GM18526 (cell line): ENCODE data around the gene ZBTB16.

Experiments used
- POLR2A ChIP-seq: IDR thresholded peaks from 3 replicates; pipeline ENCODE4 v1.6.1; 2011; ENCODE audit not compliant: insufficient read length; ENCODE audit errors: extremely low read depth

ZBTB16 gene

DNA sequence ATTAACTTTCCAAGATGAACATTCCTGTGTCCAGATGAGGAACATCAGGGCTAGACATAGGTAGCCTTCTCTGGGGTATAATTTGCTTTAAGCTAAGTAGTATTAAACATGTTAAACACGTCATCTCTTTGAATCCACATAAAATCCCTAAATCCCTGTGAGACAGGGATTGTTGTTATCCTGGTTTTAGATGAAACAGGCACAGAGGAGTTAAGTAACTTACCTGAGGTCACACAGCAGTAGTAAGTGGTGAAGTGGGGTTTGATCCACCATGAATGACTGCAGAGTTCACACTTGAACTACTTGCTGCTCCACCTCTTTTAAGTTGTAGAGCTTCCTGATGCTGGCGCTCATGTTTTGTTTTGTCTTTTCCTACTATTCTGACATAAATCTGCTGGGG, 154.1 kb downstream of the ZBTB16 start:
- TF ChIP-seq POLR2A, result no peak

DNA sequence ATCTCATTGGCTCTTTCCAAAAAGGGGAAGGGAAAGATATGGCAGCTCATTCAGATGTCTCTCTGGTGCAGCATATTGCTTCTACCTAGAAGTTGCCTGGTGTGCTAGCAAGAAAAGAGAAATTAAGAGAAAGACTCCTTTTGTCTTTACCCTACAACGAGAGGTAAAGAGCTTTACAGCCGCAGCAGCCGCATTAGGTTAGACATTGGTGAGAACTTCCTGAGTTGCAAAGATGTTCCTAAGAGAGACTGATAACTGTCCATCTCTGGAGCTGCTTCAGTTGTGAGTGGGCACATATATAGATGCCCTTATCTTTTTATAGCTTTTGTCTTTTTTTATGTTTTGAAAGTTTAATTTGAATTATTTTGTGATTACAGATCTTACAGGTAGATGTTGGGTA, 155.9 kb downstream of the ZBTB16 start:
- no peak for TF ChIP-seq POLR2A

DNA sequence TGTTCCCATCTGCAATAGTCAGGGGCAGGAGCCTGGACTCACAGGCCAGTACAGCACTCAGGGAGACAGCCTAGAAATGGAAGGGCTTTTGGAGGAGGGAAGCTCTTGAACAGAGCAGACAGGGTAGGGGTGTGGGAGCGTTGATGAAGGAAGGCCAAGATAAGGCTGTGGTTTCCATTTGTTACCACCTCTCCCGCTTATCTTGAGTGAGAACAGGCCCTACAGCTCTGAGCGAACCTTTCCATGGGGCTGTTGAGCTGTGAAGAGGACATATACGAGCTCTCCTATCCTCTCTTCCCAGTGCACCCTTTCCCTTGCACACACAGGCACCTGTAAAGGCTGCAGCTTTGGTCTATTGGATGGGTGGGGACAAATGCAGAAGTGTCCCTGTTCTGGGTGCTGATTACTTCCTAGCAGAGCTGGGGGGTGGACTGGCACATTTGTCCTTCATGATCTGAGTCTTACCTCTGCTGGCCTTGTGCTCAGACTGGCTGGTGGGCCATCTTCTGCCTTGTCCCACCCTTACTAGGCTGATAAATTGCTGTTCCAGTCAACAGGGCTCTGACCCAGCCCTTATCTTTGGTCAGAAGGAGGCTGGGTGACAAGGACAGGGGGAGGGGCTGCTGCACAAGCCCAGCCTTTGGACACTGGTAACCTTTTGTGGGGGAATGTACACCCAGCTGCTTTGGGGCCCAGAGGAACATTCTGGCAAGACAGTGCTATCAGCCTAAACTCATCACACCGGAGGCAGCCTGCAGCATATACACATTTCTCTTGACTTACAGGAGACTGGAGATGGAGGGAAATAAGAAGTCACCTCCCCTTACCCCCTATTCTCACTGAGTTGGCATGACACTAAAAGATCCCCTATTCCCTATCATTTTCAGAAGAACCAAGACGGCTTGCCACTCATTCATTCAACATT, 156.6 kb downstream of the ZBTB16 start:
- no peak for TF ChIP-seq POLR2A

DNA sequence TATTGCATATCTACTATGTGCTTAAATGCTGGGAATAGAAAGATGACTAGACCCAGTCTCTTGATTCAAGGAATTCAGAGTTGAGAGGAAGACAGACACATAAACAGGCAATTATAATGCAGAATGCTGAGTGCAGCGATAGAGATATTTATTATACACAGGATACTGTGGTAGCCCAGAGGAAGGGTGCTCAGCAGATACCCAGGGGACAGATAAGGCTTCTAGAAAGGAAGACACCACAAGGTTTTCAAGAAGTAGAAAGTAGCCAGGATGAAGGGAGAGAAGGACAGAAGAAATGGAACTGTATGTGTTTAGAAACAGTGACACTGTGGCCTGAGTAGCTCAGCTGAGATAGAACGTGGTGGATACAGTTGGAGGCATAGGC, 157.3 kb downstream of the ZBTB16 start:
- TF ChIP-seq POLR2A, result no peak

DNA sequence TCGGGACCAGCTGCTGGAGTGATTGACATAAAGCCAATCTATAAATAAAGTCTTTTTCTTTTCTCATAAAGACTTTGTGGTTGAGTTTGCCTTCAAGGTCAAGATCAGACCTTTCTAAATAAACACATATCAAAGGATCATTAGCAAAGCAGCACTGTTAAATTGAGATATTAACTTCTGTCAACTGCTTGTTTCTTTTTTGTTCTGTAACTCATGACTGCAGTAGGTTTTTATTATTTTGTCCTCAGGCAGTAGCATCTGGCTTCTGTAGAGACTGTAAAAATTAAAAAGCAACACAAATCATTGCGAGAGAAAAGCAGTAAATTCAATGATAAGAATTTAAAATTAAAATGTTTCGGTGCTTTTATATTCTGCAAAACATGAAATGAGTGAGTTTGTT, 159.0 kb downstream of the ZBTB16 start:
- no peak for TF ChIP-seq POLR2A

DNA sequence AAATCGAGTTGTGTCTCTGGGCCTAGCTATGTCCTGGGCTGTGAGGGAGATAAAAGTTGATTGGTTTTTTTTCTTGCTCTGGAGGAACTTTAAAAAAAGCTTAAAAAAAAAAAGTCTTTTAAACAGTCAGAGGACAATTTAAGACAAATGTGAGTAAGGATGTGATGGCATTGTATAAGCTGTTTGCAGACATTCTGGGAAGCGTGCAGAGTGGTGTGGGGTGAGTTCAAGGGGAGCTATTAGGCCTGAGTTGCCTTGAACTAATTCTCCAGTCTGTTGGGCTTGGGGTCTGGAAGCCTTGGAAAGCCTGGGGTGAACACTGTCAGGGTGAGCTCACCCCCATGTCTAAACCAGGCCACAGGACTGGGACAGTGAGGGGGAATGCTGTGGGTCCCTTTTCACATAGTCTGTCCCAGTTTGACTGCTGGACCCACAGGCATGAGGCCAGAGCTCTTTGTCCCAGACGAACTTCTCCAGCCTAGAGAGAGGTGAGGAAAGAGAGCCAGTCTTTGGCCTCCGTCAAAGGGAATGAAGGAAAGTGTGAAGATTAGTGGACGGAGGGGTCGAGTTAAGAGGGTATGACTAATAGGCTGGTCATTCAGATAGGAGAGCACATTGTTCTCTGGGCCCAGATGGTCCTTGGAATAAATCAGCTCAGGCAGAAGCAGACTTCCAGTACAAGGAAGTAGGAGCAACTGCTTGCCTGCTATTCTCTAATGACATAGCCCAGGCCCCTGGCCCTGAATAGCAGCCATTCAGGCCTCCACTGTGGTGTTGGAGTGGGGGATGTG, 160.2 kb downstream of the ZBTB16 start:
- no peak for TF ChIP-seq POLR2A

DNA sequence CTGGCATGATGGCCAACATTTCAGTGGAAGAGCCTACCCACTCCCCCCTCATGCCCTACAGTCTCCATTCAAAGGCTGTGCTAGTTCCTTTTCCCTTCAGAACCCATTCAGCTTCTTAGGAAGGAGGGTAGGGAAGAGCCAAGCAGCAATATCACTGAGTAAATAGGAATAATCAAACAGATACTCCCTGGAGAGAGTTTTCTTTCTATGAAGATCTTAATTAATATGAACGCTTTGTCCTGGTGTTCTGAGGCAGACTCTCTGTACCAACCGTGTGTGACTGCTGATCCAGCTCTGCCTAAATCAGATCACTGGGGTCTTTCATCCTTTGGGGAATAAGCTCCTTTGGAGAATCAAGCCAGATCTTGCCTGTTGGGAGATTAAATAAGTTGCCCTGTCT, 161.5 kb downstream of the ZBTB16 start:
- TF ChIP-seq POLR2A, result no peak

DNA sequence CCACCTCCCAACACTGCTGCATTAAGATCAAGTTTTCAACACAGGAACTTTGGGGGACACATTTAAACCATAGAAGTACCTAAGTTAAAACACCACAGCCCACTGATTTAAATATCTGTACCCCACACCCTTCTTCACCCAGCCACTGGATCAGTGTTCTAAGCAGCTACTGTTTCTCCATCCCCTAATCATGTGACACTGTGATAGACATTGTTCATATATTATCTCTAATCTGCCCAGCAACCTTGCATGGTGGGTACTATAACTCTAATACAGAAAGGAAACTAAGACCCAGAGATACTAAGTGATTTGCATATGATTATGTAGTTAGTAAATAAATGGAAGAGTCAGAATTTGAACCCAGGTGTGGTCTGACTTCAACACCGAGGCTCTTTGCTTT, 166.2 kb downstream of the ZBTB16 start:
- TF ChIP-seq POLR2A, result no peak

DNA sequence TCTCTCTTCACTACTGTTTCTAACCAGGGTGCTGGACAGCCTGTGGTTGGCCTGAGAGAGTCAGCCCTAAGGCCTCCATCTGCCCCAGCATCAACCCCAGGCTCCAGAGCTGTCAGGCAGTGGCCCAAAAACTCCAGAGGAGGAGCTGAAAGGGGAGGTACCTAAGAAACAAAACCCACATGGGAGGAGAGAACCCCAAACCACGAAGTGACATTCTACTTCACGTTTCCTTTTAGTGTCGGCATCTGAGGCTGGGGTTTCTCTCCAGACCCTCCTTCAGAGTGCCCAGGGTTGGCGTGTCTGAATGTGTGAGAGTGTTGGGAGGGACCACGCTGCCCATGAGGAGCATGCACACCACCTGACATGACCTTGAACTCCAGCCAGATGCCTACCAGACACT, 166.8 kb downstream of the ZBTB16 start:
- TF ChIP-seq POLR2A, result no peak

DNA sequence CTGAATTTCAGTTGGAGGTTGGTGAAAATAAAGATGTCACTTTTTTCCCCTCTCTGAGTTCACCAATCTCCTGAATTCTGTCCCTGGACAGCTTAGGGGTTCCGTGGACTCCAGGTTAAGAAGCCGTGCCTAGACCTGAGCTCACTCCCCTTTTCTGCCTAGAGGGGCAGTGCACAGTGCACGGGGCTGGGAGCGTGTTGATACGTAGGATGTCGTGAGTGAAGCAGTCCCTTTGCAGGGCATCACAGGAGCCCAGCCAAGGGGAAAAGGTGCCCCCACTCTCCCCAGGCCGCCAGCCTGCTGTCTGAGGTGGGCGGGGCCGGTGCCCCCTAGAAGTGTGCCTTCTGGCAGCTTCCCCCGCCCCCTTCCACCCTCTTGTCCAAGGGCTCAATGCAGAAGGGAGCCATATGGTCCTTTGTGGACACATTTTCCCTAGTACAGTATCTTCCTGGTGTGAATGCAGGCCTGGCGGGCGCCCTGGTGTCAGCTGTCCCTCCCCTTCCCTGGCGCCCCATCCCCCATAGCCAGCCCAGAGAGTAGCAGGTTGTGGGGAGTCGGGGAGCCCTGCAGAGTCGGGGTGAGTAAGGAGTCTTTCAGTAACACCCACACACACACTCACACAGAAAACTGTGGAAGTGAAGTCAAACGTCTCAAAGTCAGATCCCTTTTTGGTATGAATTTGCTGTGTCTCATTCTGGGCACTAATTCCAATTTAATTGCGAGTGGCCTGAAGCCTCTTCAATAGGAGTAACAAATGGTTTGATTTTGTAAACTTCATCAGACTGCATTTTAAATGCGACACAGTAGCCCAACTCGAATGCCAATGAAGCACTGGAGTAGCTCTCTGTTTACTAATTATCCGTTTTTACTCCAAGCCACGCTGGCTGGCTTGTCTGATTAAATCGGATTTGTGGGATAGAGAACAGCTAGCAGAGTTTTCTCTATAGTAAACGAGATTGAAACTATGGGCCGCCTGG, 169.2 kb downstream of the ZBTB16 start:
- no peak for TF ChIP-seq POLR2A

DNA sequence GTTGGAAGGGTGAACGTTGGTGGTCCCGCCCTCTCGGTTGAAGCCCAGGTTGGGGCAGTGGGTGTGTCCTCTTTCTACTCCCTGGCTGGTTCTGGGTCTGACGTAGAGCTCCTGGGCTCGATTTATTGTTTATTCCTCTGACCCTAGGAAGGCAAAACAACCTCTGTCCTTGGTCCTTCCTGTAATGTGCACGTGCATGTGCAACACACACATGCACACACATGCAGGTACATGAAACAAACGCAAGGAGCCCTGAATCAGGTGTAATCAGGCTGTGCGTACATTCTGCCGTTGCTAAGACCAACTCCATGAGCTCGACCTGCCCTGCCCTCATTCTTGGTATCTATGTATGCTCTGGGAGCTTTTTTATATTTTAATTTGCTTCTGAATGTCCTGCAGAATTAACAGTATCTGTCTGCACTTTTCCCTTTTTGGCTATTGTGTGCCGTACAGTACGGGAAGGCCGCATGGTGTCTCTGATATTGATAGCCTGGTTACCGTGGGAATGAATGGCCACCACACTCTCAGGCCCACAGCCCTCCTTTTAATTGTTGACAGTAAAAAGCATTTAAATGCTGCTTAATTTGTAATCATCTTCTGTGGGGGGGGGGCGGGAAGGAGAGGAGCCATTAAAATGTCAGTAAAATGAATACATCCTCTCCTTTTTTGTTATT, 170.7 kb downstream of the ZBTB16 start:
- no peak for TF ChIP-seq POLR2A

DNA sequence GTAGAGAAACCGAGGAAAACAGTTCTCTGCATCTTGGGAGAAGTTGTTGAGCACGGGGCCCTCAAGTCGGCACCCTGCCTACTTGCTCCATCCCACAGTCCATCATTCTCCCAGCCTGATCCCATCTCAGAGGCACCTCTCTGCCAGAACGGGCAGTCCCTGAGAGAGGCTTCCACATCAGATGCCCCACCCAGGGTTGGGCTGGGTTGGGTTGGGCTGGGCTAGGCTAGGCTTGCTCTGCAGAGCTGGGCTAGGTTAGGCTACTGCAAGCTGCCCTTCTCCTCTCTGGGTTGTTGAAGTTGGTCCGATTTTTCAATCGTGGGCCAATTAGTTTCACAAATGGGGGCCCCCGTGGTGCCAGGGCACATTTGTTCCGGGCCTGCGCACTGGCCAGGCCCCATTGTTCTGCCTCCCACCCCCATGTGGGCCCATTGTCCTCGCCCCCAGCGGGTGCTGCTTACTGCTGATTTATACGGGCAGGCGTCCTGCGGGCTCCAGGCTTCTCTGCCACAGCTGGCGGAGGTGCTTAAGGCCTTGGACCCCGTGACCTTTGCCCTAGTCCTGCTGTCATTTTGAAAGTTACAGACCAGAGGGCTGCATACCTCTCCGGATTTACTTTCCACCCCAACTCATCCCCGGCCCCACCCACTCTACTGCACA, 173.0 kb downstream of the ZBTB16 start:
- TF ChIP-seq POLR2A, result no peak

DNA sequence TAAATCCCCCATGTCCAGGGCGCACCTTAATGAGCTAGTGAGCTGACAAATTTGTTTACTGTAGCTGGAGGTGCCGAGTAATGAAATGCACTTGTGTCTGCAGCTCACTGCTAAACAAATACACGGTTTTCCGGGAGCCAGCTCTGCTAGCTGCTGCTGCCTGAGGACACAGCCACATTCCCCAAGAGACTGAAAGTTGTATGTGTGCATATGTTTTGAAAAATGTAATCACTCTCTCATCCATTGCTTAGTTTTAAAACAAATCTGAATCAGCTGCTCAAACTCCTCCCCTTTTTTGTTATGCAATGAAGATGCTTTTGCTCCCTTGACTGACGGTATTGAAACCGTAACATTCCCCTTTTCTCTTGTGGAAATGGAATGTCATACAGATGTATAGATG, 174.2 kb downstream of the ZBTB16 start:
- TF ChIP-seq POLR2A, result no peak

DNA sequence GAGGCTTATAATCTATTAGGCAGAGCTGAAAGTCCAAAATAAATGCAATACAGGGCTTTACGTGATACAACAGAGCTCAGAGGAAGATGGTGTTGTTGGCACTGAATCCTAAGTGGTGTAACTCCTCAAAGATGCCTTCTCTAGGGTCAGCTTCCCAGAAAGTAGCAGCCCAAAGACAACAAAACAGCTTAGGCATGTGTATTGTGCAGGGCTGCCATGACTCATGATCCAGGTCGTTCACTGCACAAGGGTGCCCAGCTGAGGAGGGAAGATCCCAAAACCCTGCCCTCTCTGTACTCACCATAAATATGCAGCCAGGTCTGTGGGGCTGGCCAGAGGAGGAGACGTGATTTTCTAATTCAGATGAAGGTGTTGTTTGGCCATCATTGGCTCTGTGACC, 177.3 kb downstream of the ZBTB16 start:
- no peak for TF ChIP-seq POLR2A
